Measurements from ENCODE around the gene SPRR3.
"Not testable (repeated sequence)": the region's sequence is repeated elsewhere in the genome, so short reads cannot be mapped to it uniquely, and the experiment has no call there.

Gene SPRR3

DNA sequence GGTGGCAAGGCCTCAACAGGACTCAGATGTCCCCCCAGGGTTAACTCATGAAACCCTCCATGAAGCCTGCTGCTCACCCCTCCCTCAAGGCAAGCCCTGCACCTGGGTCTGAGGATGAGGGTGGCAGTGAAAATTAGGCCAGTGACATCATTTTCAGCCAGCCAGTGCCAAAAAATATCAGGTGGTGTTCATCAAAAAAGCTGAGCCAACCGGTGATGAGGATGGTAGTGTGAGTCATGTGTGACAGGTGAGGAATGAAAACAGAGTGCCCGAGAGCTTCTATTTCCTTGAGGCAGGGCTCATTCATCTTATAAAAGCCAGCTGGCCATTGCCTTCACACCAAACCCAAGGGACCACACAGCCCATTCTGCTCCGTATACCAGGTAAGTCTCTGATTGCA is 17.8 kb upstream of the SPRR3 start, which contains the start of gene SPRR1A:
SPRR1A (plus strand) TSS at position 339 of the 400 bp plus-strand sequence. CDS start 1,150 bp downstream, outside the sequence.
- no peak for DNase-seq (ENCODE audit: low read depth)

DNA sequence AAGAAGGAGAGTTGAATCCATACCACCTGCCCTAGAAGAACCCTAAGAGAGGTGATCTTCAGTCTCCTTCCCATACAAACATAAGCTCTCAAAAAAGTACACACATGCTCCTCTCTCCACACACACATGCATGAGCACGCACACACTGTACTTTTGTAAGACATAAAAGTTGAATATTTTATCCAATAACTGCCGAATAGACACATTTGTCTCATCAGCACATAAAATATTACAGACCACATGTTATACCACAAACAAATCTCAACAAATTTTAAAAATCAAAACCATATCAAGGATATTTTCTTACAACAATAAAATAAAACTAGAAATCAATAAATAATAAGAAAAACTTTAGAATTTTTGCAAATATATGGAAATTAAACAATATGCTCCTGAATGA is 15.0 kb upstream of the SPRR3 start:
- no peak for DNase-seq (ENCODE audit: low read depth)

DNA sequence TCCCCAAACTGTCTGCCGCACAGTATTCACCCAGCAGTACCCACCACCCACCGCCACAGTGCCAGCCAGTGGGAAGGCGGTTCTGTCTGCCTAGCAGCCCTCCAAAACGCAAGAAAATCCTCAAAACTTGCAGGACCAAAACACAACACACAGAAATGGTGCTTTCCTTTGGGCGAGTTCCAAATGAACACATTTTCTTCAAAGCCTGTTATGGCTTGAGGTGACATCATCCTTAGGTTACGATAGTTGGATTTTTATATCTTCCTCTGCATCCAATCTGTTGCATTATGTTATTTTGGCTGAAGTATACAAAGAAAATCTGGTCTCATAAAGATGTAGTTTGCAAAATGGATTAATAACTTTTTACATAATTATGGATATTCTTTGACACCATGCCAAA is 8.4 kb upstream of the SPRR3 start:
- no peak for DNase-seq (ENCODE audit: low read depth)

DNA sequence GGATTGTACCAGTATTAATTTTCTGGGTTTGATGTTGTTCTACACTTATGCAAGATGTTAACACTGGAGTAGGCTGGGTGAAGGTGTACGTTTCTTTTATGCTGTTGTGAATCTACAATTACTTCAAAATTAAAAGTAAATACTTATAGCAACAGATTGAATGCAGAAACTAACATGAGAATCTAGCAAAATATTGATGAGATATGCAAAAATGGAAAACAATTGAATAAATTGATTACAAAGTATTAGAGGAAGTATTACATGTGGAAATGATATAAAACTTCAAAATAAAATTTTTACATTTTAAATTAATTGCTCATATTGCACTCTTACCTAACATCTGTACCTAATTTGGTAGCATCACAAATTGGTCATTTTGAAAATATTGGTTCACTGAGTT is 5.7 kb upstream of the SPRR3 start:
- no peak for DNase-seq (ENCODE audit: low read depth)

- DNase-seq (ENCODE audit: low read depth), result no peak
Observed at GRCh38 chr1:152996633-152997400, 4.7 kb upstream of the SPRR3 start.

- no peak for DNase-seq (ENCODE audit: low read depth)
Observed at GRCh38 chr1:152997901-152998300, 3.6 kb upstream of the SPRR3 start.

DNA sequence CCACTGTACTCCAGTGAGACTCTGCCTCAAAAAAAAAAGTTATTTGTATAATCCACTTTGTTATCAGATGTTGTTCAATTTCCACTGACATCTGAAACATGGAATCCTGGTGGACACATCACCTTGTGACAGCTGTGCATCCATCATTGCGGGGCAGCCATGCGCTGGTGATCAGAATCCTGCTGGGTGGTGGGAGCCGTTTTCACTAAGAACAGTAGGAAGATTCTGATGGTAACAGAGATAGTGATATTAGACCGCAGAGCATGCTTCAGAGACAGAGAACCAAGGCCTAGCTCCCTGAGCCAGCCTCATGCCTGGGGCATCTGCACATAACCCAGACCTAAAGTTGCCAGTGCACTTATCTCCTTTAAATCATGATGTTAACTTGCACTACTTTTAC is 3.1 kb upstream of the SPRR3 start:
- DNase-seq (ENCODE audit: low read depth), result no peak

GRCh38 chr1:152999818-153000217 is 1.7 kb upstream of the SPRR3 start:
- no peak for DNase-seq (ENCODE audit: low read depth)

DNA sequence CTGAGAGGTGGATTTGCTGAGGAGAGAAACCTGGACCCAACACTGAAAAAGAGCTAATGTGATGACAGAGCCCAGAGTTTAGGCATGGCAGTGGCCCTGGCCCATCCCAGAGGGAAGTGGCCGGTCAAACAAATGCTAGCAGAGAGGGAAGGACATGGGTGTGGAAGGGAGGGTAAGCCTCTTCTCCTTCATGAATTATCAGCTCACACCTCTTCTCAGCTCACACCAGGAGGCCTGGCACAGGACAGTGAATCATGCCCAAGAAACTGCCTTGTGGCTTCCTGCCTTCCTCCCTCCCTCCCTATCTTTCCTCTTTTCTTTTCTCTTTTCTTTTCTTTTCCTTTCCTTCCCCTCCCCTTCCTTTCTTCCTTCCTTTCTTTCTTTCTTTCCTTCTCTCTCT is 1.3 kb upstream of the SPRR3 start:
- DNase-seq (ENCODE audit: low read depth), result no peak

- not testable (repeated sequence) for DNase-seq (ENCODE audit: low read depth)
Observed at GRCh38 chr1:153011235-153011758, 9.7 kb downstream of the SPRR3 start.

DNA sequence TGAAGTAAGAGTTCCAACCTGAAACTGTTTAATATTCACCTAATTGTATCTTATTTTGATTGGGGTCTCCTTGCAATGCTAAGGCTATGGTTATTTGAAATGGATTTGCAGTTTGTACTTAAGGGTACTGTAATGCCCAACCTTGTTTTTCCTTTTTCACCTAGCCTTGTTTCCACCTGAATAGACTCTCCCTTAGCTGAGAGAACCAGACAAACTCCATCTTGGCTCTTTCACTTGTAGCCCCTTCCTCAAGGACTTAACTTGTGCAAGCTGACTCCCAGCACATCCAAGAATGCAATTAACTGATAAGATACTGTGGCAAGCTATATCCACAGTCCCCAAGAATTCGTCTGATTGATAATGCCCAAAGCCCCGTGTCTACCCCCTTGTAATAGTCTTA is 20.3 kb downstream of the SPRR3 start:
- not testable (repeated sequence) for DNase-seq (ENCODE audit: low read depth)

DNA sequence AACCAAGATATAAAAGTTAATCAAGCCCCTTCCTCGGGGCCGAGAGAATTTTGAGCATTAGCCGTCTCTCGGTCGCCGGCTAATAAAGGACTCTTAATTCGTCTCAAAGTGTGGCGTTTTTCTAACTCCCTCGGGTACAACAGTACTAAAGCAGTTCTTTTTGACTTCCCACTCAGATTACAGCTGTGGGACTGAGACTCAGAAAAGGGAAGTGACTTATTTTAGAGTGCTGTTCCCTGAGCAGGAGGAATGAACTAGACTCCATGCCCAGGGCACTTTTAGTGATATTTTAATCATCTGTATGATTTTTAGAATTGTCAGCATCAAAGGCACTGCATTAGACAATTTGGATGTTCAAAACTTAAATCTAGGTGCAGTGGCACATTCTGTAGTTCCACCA is 20.8 kb downstream of the SPRR3 start:
- not testable (repeated sequence) for DNase-seq (ENCODE audit: low read depth)

DNA sequence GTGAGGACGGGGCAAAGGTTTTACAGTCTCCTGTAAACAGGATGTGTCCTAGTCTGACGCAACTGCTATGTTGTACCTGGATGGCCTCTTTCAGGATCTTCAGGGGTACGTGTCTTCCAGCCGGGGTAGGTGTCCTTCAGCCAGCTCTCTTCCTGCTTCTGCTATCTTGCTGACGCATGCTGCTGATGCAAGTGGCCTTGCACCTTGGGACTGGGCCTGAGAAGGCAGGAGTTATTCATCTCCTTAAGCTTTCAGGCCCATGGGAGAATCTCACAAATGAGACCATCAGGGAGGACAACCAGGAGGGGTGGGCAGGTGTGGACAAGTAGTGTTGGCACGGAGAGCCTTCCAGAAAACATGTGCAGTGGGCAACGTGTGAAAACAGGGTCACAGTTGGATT is 21.6 kb downstream of the SPRR3 start:
- DNase-seq (ENCODE audit: low read depth), result no peak

GRCh38 chr1:153024413-153024812 is 22.9 kb downstream of the SPRR3 start:
- no peak for DNase-seq (ENCODE audit: low read depth)

DNA sequence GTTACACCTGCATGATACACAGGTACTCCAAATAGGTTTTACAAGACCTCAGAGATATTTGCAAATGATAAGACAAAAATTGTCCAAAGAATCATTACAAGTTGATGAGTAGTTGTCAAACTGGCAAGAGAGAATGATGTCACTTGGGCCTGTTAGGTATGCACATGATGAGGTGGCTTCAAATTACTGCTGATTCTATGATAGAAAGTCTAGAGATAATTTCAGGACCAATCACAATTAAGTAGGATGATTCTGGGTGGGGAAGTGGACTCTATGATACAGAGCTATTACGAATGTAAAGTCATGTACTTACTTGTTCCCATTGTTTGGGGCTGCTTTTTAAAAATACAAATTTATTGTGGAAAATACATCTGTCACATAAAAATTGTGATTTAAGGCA is 24.2 kb downstream of the SPRR3 start:
- DNase-seq (ENCODE audit: low read depth), result no peak

DNA sequence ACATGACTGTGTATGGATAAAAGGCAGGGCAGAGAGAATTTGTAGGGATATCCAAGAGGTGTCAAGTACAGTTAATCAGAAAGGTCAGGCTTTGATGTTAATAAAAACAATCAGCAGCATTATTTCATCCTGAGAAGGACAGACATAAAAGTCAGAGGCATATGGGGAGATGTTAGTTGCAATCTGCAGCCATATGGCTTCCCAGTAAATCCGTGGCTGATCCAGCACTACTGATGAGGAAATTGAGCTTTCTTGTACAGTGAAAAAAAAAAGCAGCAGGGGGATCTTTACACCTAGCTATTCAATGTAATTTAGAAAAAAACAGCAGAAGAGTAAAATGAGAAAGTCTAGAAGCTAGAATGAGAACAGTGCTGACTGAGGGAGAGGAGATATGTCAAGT is 27.2 kb downstream of the SPRR3 start:
- DNase-seq (ENCODE audit: low read depth), result no peak

DNA sequence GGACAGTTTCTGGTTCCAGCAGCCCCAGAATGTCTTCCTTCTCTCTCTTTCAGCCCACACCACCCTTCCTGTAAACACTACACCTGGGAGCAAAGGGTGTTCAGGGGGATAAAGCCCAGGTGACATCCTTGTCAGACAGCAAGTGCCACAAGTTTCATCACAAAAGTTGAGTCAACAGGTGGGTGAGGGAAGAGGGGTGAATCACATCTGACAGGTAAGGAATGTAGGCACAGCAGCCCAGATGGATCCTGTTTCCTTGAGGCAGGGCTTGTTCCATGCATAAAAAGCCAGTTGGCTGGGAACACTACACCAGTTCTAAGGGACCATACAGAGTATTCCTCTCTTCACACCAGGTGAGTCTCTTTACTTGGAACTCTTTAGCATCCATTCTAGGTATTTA is 29.3 kb downstream of the SPRR3 start, which contains the start of gene SPRR1B:
SPRR1B (plus strand) TSS at position 309 of the 400 bp plus-strand sequence. CDS start 1,143 bp downstream, outside the sequence.
- no peak for DNase-seq (ENCODE audit: low read depth)

DNA sequence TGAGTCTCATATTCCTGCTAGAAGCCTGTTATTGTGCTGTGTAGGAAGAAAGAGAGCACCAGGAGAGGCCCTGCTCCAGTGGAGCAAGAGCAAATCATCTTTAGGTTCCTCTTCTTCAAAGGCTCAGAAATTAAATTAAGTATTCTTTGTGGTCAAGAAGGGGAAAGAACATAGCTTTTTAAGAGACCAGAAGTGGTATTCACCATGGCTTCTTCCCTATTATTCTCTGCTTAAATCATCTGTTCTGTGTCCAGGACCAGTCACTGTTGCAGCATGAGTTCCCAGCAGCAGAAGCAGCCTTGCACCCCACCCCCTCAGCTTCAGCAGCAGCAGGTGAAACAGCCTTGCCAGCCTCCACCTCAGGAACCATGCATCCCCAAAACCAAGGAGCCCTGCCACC is 30.5 kb downstream of the SPRR3 start:
- DNase-seq (ENCODE audit: low read depth), result no peak

DNA sequence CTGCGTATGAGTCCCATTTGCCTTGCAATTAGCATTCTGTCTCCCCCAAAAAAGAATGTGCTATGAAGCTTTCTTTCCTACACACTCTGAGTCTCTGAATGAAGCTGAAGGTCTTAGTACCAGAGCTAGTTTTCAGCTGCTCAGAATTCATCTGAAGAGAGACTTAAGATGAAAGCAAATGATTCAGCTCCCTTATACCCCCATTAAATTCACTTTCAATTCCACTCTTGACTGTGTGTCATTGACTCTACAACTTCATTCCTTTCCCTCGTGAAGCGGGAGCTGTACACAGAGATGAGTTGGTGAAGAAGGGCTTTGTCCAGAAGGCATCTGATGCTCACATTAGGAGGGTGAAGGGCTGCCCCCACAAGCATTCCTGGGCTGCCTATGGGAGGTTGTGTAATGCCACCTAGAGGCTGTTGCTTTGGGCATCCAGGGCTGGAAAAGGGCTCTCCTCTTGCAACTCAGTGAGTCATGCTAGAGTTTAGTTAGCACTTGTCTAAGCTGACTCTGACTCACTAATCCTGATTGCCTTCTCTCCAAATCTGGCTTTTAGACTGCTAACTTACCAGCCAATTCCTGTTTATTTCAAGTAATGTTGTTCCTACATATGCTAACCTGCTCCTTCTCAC is 31.2 kb downstream of the SPRR3 start:
- no peak for DNase-seq (ENCODE audit: low read depth)

DNA sequence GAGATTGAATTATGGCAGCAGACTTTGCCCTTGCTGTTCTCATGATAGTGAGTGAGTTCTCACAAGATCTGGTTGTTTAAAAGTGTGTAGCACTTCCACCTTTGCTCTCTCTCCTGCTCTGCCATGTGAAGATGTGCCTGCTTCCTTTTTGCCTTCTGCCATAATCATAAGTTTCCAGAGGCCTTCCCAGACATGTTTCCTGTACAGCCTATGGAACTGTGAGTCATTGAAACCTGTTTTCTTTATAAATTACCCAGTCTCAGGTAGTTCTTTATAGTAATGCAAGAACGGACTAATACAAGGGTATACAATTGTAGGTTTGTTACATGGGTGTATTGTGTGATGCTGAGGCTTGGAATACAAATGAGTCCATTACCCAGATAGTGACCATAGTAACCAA is 33.7 kb downstream of the SPRR3 start:
- DNase-seq (ENCODE audit: low read depth), result no peak

DNA sequence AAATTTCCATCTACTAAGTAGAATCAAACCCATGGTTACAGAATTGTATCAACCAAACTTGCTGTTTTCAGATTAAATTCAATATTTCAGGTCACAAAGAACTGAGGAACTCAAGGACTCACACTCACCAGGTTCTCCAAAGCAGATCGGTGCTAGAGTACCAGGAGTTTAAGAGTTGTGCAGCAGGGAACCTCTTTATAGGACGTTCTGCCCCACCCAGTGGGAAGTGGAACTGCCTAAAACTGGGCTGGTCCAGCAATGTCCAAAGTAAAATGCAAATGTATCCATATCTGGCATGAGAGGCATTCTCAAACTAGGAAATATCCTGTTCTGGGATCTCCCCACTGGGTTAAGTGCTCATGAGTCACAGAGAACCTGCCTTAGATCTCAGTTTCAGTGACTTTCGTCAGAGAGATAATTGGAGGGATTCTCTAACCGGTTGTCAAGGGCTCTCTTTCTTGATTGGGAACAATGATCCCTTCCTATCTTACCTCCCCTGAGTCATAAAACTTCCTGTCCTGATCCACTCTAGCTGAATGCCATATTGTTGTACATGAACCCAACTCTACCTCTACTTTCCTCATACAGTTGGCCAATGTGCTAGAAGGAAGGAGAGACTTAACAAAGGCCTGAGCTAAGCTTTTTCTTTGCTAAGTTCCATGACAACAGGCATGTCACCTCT is 39.5 kb downstream of the SPRR3 start, which contains the start of gene SPRR2D:
SPRR2D (minus strand) TSS at position 171 of the 682 bp plus-strand sequence. CDS start 774 bp downstream, outside the sequence.
- no peak for DNase-seq (ENCODE audit: low read depth)

GRCh38 chr1:153049211-153049610 is 47.7 kb downstream of the SPRR3 start:
- no peak for DNase-seq (ENCODE audit: low read depth)

Data from stimulated activated CD8-positive, alpha-beta memory T cell treated with anti-CD3 and anti-CD28 coated beads, Interleukin-7, amount 100 ng/mL, for 24 hours (primary cell).